GM19397 (cell line): ENCODE measurements around the gene KLHL7.
"Not testable (repeated sequence)": the region's sequence is repeated elsewhere in the genome, so short reads cannot be mapped to it uniquely, and the experiment has no call there.

Experiments
- ATAC-seq: cut with Tn5 transposase; IDR thresholded peaks from one replicate; pipeline ENCODE4 v1.9.1; 2021; ENCODE audit warnings: mild to moderate bottlenecking, moderate library complexity; ENCODE audit not compliant: unreplicated experiment

KLHL7 gene

DNA sequence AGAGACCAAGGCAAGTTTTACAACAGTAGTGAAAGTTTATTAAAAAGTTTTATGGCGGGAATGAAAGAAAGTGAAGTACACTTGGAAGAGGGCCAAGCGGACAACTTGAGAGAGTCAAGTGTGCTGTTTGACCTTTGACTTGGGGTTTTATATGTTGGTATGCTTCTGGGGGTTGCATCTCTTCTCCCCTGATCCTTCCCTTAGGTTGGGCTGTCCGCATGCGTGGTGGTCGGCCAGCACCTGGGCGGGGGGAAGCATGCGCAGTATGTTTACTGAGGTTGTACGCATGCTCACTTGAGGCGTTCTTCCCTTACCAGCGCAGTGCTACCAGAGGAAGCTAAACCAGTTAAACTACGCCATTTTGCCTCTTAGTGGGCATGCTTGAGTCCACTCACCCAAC is 108.2 kb downstream of the KLHL7 start:
- ATAC-seq: no peak

DNA sequence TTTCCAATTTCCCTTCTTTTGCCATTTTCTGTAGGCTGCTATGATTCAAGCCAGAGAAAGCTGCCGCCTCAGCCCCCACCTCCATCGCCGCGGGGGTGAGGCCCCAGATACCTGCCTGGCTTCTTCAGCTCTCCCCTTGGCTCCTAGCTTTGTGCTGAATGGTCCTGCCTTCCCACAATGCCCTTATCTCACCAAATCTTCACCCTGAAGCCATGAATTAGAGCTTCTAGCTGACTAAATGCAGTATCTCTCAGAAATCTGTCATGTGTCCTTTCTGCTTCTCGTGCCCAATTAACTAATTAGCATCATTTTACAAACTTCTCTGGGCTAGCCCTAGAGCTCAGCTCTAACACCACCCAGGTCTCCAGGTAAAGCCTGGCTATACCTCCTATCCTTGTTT is 108.8 kb downstream of the KLHL7 start:
- no peak for ATAC-seq

DNA sequence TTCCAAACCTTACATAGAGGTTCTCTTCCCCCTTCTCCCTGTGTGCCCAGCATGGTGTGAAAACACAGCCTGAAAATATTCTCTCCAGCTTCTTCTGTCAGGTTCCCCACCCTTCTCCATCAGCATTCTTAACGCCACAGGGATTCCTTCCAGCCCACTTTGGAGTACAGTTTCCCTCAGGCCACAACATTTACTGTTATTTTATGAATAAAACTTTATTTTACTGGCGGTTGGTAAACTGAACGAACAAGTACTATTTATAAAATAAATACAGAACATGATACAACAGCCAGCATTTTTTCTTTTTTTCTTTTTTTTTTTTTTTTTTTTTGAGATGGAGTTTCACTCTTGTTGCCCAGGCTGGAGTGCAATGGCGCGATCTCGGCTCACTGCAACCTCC is 109.4 kb downstream of the KLHL7 start:
- ATAC-seq: no peak

DNA sequence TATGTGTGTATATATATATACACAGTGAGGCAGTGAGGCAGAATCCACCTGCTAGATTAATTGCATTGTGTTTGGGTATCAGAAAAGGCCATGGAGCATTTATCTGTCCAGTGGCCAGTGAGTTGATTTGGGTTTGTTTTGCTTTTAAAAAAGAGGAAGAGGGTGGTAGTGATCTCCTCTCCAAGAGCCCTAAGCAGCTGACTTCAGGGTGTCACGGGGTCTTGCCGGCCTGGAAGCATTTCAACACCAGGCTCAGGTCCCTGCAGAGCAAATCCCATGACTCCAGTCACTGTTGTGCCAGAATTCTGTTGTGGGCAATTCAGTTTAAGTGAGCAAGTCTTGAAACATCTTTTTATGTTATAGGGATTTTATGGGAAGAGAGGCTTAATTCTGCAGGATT is 110.4 kb downstream of the KLHL7 start:
- ATAC-seq: no peak

DNA sequence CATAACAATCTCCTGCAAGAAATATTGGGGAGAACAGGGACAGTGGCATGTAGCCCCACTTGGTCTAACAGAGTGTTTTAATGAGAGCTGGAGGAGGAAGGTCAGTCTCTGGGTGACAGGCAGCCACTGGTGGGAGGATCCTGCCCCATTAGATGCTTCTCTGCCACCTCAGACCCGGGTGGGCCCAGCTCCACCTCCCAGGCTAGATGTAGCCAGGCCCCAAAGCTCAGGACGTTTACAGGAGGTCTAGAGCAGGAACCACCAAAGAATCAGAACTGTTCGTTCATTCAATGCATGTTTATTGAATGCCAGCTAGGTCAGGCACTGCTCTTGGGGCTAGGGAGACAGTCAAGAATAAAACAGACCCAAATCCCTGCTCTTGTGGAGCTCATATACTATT is 112.6 kb downstream of the KLHL7 start:
- no peak for ATAC-seq

DNA sequence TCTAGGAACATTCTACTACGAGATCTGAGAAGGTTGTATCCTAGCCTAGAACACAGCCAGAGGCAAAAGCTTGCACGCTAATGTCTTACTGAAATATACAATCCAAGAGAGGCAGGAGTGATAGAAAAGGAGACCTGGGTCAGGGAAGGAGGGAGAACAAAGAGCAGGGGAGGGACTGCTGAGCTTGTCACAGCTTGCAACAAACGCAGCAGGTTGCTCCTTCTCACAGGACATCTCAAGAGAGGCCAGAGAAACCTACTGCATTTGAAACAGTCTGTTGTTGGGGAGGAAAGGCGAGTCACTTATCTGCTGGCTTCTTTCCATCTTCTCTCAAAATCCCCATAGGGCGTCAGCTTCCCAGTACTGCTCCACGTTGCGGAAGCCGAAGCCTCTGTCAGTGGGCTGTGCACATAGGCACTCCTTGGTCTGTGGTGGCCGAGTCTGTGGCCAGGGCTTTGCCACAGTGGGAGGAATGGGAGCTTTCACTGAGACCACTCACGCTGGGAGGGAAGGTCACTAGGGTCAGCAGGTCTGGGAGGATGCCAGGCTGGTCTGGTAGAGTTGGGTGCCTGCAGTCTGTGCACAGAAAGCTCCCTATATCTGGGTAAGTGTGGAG is 115.2 kb downstream of the KLHL7 start:
- no peak for ATAC-seq

DNA sequence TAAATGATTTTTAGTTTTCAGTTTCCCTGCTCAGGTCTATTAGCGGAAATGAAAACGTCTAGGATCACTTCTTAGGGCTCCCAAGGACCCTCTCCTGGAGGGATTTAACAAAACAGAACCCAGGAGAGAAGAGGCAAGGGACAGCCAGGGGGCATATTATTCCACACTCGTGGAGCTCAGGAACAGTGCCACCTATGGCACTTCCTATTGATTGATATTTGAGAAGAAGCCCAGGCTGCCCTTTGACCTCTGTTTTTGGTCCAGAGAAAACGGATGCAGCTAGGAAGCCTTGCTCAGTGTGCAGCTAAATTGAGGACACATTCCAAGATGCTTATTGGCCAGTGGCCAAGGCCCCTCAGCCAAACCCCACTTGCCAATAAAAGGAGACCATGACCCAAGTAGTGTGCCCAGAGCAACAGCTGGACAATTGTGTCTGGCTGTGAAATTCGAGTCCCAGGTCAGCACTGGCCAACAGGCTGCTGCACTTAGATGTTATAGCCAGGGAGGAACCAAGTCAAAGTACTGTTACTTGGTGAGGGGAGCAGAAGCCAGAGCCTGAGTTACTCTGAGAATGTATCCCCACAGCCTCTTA is 117.0 kb downstream of the KLHL7 start:
- ATAC-seq: no peak

DNA sequence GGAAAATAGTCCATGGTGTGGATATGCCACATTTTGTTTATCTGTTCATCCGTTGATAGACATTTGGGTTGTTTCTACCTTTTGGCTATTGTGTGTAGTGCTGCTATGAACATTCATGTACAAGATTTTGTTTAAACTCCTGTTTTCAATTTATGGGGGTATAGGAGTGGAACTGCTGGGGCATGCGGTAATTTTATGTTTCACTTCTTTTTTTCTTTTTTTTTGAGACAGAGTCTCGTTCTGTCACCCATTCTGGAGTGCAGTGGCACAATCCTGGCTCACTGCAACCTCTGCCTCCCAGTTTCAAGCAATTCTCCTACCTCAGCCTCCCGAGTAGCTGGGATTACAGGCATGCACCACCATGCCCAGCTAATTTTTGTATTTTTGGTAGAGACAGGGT is 118.8 kb downstream of the KLHL7 start:
- not testable (repeated sequence) for ATAC-seq

DNA sequence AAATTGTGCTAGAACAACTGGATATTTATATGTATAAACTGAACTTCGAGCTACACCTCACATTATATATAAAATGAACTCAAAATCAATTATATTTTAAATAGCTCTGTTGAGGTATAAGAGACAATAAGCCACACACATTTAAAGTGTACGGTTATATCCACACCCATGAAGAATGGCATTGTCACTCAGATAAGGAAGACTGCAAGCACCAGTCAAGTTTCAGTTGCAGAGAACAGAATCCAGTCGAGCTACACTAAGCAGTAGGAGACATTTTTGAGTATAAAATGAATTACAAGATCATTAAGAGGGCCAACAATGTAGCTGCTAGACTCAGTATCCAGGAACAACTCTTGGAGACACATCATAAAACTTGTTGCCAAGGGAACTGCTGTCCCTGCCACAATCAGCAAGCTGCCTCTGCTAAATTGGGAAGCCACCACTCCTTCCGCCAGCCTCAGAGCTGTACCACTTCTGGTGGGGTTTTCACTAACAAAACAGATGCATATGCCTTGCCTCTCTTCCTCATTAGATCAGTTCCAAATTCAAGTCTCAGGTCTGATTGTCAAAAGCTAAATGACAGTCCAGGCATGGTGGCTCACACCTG is 121.4 kb downstream of the KLHL7 start:
- no peak for ATAC-seq
